OCI-LY3 (cell line): ENCODE results near the gene DUS2.

Source experiments
- EZH2phosphoT487 ChIP-seq: fragments of 200-600 bp; shearing (Covaris generic); IDR thresholded peaks from 2 replicates; pipeline ENCODE4 v1.6.1; 2018; ENCODE audit warnings: antibody characterized with exemption, mixed run types, low read depth
- TF ChIP-seq, protein P1 (sequence below): fragments of 200-600, 300-600 bp; sonication (generic); IDR thresholded peaks from 2 replicates; pipeline ENCODE4 v1.5.1; 2014; ENCODE audit warnings: antibody characterized with exemption, low read length, low read depth

DNA sequence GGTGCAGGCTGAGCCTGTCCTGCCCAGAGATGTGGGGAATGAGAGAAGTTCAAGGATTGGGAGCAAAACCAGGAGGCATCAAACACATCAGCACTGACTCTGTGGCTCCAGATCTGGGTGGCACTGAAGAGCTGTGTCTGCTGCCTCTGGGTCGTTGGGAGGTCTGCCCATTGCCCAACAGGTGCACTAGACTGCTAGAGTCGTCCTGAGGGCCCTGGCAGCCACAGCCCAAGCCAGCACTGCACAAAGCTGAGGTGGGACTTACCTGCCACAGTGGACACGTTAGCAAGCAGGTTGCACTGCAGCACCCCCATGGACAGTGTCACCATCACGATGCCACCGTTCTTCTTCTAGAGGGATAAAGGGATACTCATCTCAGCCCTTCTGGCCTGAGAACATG lies 46.1 kb upstream of the DUS2 start:
- TF ChIP-seq, protein P1, sequence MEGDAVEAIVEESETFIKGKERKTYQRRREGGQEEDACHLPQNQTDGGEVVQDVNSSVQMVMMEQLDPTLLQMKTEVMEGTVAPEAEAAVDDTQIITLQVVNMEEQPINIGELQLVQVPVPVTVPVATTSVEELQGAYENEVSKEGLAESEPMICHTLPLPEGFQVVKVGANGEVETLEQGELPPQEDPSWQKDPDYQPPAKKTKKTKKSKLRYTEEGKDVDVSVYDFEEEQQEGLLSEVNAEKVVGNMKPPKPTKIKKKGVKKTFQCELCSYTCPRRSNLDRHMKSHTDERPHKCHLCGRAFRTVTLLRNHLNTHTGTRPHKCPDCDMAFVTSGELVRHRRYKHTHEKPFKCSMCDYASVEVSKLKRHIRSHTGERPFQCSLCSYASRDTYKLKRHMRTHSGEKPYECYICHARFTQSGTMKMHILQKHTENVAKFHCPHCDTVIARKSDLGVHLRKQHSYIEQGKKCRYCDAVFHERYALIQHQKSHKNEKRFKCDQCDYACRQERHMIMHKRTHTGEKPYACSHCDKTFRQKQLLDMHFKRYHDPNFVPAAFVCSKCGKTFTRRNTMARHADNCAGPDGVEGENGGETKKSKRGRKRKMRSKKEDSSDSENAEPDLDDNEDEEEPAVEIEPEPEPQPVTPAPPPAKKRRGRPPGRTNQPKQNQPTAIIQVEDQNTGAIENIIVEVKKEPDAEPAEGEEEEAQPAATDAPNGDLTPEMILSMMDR = no peak
- no peak for TF ChIP-seq EZH2phosphoT487
